GM18519 (cell line): Measurements from ENCODE around the gene CALHM2.
"Not testable (repeated sequence)": the region's sequence is repeated elsewhere in the genome, so short reads cannot be mapped to it uniquely, and the experiment has no call there.

Experiments
- ATAC-seq: cut with Tn5 transposase; IDR thresholded peaks from one replicate; pipeline ENCODE4 v1.9.1; 2021; ENCODE audit warnings: mild to moderate bottlenecking, moderate library complexity; ENCODE audit not compliant: unreplicated experiment, low FRiP score

The CALHM2 gene

GRCh38 chr10:103419101-103419500 is 33.1 kb downstream of the CALHM2 start:
- no peak for ATAC-seq

GRCh38 chr10:103417601-103418000 is 34.6 kb downstream of the CALHM2 start:
- no peak for ATAC-seq

- not testable (repeated sequence) for ATAC-seq
Observed at GRCh38 chr10:103417148-103417469, 35.1 kb downstream of the CALHM2 start.

GRCh38 chr10:103416436-103417147 is 35.6 kb downstream of the CALHM2 start:
- no peak for ATAC-seq

- no peak for ATAC-seq
Observed at GRCh38 chr10:103415581-103415980, 36.6 kb downstream of the CALHM2 start.

- ATAC-seq: no peak
Observed at GRCh38 chr10:103413564-103413963, 38.6 kb downstream of the CALHM2 start.

GRCh38 chr10:103397191-103397825 is 54.9 kb downstream of the CALHM2 start:
- ATAC-seq: no peak

- no peak for ATAC-seq
Observed at GRCh38 chr10:103396789-103397087, 55.4 kb downstream of the CALHM2 start.
